Prostate gland (tissue), 2 donors: ENCODE results near the gene ERICH6B. TPM values are rescaled to one million over a fixed set of nuclear protein-coding genes. Genes with fewer than 3 reads are reported as not detected.

Experiments used
- DNase-seq: peaks from one replicate; pipeline ENCODE4 v3.0.0-alpha.2; 2019; ENCODE audit warnings: low spot score
- H3K27ac ChIP-seq, 2 donors: fragments of 200-600 bp; sonication (generic); 2 replicates each; pipeline ENCODE4 v1.5.1; 2017 to 2019
- H3K27me3 ChIP-seq: fragments of 200-600 bp; sonication (generic); replicated peaks from 2 replicates; pipeline ENCODE4 v1.5.1; 2019; ENCODE audit not compliant: insufficient read depth
- H3K36me3 ChIP-seq, 2 donors: fragments of 200-600 bp; sonication (generic); 1 replicate in 1 of 2; 2 replicates in 1 of 2; pipeline versions ENCODE4 v1.5.1 to v1.8.1; 2017 to 2019
- H3K4me1 ChIP-seq: fragments of 200-600 bp; sonication (generic); replicated peaks from 2 replicates; pipeline ENCODE4 v1.5.1; 2019
- H3K4me3 ChIP-seq, 2 donors: fragments of 200-600 bp; sonication (generic); 2 replicates each; pipeline ENCODE4 v1.5.1; 2017 to 2019
- H3K9me3 ChIP-seq: fragments of 200-600 bp; sonication (generic); 2 replicates; pipeline ENCODE4 v1.5.1; 2017
- CTCF ChIP-seq, 4 experiments: fragments of 200-600 bp in 2 of 4; fragments of 450-650 bp in 2 of 4; sonication (generic) in 2 of 4; IDR thresholded peaks; 1 replicate in 3 of 4; 2 replicates in 1 of 4; pipeline ENCODE4 v1.5.1; 2016 to 2019; ENCODE audit warnings: antibody characterized with exemption in 4 of 4, mild to moderate bottlenecking in 2 of 4, moderate library complexity in 2 of 4
- POLR2A ChIP-seq: fragments of 450-650 bp; IDR thresholded peaks from one replicate; pipeline ENCODE4 v1.6.1; 2016; ENCODE audit warnings: antibody characterized with exemption, mild to moderate bottlenecking
- POLR2AphosphoS5 ChIP-seq: sonication (generic); formaldehyde crosslinking; IDR thresholded peaks from one replicate; pipeline ENCODE4 v1.6.1; 2017; ENCODE audit warnings: antibody characterized with exemption
- WGBS: methylation state at CpG from one replicate; pipeline ENCODE4 v1.1.5; 2018; 5-methylcytosine and 5-hydroxymethylcytosine counted together
- intact Hi-C: fragments of 100-400 bp; cut with DNase I; formaldehyde crosslinking; loops from one replicate; pipeline ENCODE4 v1.14.2; 2022
- total RNA-seq, 2 donors: library from RNA; depleted of rRNA; stranded (reverse); fragments of >200 nt; gene quantifications; one replicate each; pipeline ENCODE4 v1.1.0, GENCODE V29; 2016

The ERICH6B gene
- total RNA-seq, 2 donors from 2014 or later, result not detected

DNA sequence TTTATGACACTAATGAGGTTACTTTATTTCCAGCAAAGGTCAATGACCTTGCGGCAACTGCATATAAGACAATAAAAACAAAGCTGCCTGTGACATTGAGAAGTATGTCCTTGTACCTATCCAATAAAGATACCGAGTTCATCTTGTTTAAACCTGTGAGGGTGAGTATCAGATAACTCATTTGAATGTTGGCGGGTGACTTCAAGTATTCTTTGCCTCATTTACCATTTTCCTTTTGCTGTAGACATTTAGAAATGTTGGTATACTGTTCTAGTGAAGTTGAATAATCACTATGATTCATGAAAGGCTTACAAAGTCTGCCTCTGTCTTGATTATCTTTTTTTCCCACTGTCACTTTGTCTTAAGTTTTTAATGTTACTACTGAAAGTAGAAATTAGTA is 85.8 kb downstream of the ERICH6B start:
- Histone ChIP-seq H3K36me3 (no peaks in the 10 kb centered on the region), H3K27ac (no peak overlapping the region), H3K4me1 (no peaks in the 10 kb centered on the region), H3K4me3 (no peak overlapping the region), H3K9me3 (no peaks in the 10 kb centered on the region), H3K27me3 (no peaks in the 10 kb centered on the region)
- intact Hi-C loops, result no loop called here
- WGBS, result 58% methylated on average over 3 of the region's 3 CpGs
- TF ChIP-seq CTCF (IDR thresholded peaks at IDR 0.05) (no peak), POLR2A (no peak), POLR2AphosphoS5 (no peak)
- no peak for DNase-seq

DNA sequence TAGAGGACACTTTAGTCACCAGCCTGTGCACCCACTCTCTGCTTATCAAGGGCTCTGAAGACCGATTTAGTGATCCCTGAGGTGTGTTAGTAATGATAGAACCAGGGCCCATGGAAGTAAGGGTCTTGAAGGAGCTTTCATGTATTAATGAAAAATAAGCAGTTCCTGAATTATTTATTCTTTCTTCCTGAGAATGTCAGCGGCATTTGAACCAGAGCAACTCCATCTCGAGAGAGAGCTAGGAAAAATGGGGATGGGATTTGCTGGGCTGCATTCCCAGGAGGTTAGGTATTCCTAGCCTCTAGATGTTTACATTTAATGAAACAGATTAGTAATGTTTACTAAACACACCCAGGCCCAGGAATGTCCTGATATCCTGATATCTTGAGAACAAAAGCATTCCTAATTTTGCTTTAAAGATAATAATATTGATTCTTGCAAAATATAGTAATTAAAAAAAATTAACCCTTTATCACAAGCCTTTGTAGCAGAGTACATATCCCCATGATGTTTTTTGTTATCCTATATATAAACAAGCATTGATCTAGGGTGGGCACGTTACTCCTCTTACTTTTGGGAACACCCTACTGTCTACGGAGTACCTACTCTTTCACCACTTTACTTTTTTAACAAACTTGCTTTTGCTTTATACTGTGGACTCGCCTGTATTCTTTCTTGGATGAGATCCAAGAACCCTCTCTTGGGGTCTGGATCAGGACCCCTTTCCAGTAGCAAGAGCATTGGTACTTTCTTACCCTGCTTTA is 87.7 kb downstream of the ERICH6B start:
- no peak overlapping the region for H3K4me3 ChIP-seq
- H3K27ac ChIP-seq, result no peak overlapping the region
- intact Hi-C loops, result no loop called here
- WGBS, result 71% methylated on average over 6 of the region's 6 CpGs
- no peaks in the 10 kb centered on the region for H3K4me1 ChIP-seq
- H3K27me3 ChIP-seq, result no peaks in the 10 kb centered on the region
- no peak for TF ChIP-seq CTCF (IDR thresholded peaks at IDR 0.05)
- no peak for TF ChIP-seq POLR2AphosphoS5
- no peak for TF ChIP-seq POLR2A
- no peaks in the 10 kb centered on the region for H3K36me3 ChIP-seq
- no peak for DNase-seq
- no peaks in the 10 kb centered on the region for H3K9me3 ChIP-seq

DNA sequence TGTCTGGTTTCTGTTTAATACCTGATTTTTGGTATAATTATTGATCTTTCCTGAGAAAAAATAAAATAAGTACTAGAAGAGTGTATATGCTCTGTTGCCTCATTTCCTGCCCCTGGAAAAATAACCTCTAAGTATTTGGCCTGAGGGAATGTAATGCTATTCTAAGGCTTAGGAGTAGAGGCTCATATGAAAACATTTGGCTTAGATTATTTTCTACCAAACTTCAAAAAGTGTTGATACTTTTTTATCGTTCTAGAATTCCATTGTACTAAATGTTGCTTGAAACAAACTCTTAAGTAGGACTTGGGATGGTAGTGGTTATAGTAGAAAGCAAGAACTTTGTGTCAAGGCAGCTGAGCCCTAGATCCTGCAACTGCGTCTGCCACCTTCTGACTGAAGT is 93.0 kb downstream of the ERICH6B start:
- no peaks in the 10 kb centered on the region for H3K27me3 ChIP-seq
- TF ChIP-seq POLR2AphosphoS5 (no peak), POLR2A (no peak)
- H3K4me1 ChIP-seq, result no peaks in the 10 kb centered on the region
- H3K36me3 ChIP-seq, result peaks cover 0 to 4% of the 10 kb centered on the region in 2 donors
- intact Hi-C loops, result no loop called here
- DNase-seq, result no peak
- H3K9me3 ChIP-seq, result no peaks in the 10 kb centered on the region
- H3K4me3 ChIP-seq, result no peak overlapping the region
- WGBS, result 86% methylated on average over 2 of the region's 2 CpGs
- no peak overlapping the region for H3K27ac ChIP-seq

- no peak for DNase-seq
- Histone ChIP-seq H3K36me3 (peaks cover 0 to 4% of the 10 kb centered on the region in 2 donors), H3K27me3 (no peaks in the 10 kb centered on the region), H3K27ac (no peak overlapping the region), H3K4me3 (no peak overlapping the region), H3K9me3 (no peaks in the 10 kb centered on the region), H3K4me1 (no peaks in the 10 kb centered on the region)
- TF ChIP-seq POLR2A (no peak), POLR2AphosphoS5 (no peak)
- intact Hi-C loops, result no loop called here
- 85% methylated on average over 4 of the region's 4 CpGs for WGBS
Measured at GRCh38 chr13:45521297-45521696, 94.2 kb downstream of the ERICH6B start.

GRCh38 chr13:45519493-45519892 is 96.0 kb downstream of the ERICH6B start:
- no peaks in the 10 kb centered on the region for H3K9me3 ChIP-seq
- H3K4me1 ChIP-seq, result no peaks in the 10 kb centered on the region
- no peak for DNase-seq
- no peaks in the 10 kb centered on the region for H3K27me3 ChIP-seq
- 88% methylated on average over 4 of the region's 4 CpGs for WGBS
- intact Hi-C loops, result no loop called here
- no peak overlapping the region for H3K27ac ChIP-seq
- no peak overlapping the region for H3K4me3 ChIP-seq
- no peak for TF ChIP-seq POLR2AphosphoS5
- no peak for TF ChIP-seq CTCF (IDR thresholded peaks at IDR 0.05)
- TF ChIP-seq POLR2A, result no peak
- peaks cover 0 to 4% of the 10 kb centered on the region in 2 donors for H3K36me3 ChIP-seq
